Type B pancreatic cell (in vitro differentiated cells): ENCODE results near the gene SPEM3. TPM values are rescaled to one million over a fixed set of nuclear protein-coding genes. Genes with fewer than 3 reads are reported as not detected.
A peak's percentile ranks its signal among the peaks of the same experiment; 100 is the strongest.

Experiments used
- DNase-seq: peaks from one replicate; pipeline ENCODE4 v3.0.0; 2021; ENCODE audit warnings: mixed read lengths; ENCODE audit not compliant: unreplicated experiment; ENCODE audit errors: extremely low spot score
- H3K27ac Mint-ChIP-seq: 2 replicates; pipeline ENCODE4 v1.8.0; 2021; ENCODE audit warnings: mild to moderate bottlenecking, mixed read lengths
- H3K27me3 Mint-ChIP-seq: 2 replicates; pipeline ENCODE4 v1.8.0; 2021; ENCODE audit warnings: mixed read lengths
- H3K36me3 Mint-ChIP-seq: 2 replicates; pipeline ENCODE4 v1.8.0; 2021; ENCODE audit warnings: mixed read lengths
- H3K4me1 Mint-ChIP-seq: one replicate; pipeline ENCODE4 v1.8.0; 2021; ENCODE audit warnings: mixed read lengths; ENCODE audit not compliant: unreplicated experiment
- H3K4me3 Mint-ChIP-seq: 2 replicates; pipeline ENCODE4 v1.8.0; 2021; ENCODE audit warnings: mild to moderate bottlenecking, mixed read lengths
- H3K9me3 Mint-ChIP-seq: 2 replicates; pipeline ENCODE4 v1.8.0; 2021; ENCODE audit warnings: mixed read lengths
- total RNA-seq: library from RNA; stranded (reverse); gene quantifications from 2 replicates; pipeline ENCODE4 v1.2.1, GENCODE V29; 2021; ENCODE audit warnings: low replicate concordance
- TF ChIP-seq, protein P1 (sequence below): fragments of 200-600 bp; sonication (generic); conservative IDR thresholded peaks from 2 replicates; pipeline ENCODE4 v1.5.0; 2021; ENCODE audit warnings: antibody characterized with exemption, mild to moderate bottlenecking

The SPEM3 gene
- total RNA-seq, 1 donor from 2014 or later: not detected

DNA sequence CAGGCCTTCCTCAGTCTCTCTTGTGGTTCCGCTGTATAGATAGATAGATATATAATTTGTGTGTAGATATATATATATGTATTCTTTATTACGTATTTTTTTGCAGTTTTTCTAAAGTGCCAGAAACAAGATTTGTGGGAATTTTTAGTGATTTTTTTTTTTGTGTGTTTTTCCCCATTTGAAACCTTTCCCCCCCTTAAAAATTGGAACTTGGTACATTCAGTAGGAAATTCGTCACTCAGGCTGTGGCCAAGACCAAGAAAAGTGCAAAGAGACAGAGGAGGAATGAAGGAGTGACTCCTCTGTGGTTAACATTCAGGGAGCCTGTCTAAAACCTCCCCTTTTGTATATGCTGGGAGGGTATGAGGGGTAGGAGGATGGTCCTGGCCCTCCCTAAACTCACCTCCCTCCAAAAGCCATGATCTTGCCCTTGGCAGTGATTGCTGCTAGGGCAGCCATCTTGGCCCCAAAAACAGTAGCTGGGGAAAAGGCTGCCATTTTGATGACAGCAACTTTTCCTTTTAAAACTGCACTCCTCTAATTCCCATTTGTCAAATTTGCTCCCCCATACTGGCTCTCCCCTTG lies 31.4 kb downstream of the SPEM3 start:
- TF ChIP-seq, protein P1, sequence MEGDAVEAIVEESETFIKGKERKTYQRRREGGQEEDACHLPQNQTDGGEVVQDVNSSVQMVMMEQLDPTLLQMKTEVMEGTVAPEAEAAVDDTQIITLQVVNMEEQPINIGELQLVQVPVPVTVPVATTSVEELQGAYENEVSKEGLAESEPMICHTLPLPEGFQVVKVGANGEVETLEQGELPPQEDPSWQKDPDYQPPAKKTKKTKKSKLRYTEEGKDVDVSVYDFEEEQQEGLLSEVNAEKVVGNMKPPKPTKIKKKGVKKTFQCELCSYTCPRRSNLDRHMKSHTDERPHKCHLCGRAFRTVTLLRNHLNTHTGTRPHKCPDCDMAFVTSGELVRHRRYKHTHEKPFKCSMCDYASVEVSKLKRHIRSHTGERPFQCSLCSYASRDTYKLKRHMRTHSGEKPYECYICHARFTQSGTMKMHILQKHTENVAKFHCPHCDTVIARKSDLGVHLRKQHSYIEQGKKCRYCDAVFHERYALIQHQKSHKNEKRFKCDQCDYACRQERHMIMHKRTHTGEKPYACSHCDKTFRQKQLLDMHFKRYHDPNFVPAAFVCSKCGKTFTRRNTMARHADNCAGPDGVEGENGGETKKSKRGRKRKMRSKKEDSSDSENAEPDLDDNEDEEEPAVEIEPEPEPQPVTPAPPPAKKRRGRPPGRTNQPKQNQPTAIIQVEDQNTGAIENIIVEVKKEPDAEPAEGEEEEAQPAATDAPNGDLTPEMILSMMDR: no peak
- peak overlapping the region; percentile 30 for H3K4me3 Mint-ChIP-seq
- peak overlapping the region; percentile 82 for H3K27ac Mint-ChIP-seq
- H3K27me3 Mint-ChIP-seq: no peaks in the 10 kb centered on the region
- H3K9me3 Mint-ChIP-seq: no peaks in the 10 kb centered on the region
- DNase-seq: no peak
- peaks cover 11% of the 10 kb centered on the region for H3K4me1 Mint-ChIP-seq
- peaks cover 8% of the 10 kb centered on the region for H3K36me3 Mint-ChIP-seq

DNA sequence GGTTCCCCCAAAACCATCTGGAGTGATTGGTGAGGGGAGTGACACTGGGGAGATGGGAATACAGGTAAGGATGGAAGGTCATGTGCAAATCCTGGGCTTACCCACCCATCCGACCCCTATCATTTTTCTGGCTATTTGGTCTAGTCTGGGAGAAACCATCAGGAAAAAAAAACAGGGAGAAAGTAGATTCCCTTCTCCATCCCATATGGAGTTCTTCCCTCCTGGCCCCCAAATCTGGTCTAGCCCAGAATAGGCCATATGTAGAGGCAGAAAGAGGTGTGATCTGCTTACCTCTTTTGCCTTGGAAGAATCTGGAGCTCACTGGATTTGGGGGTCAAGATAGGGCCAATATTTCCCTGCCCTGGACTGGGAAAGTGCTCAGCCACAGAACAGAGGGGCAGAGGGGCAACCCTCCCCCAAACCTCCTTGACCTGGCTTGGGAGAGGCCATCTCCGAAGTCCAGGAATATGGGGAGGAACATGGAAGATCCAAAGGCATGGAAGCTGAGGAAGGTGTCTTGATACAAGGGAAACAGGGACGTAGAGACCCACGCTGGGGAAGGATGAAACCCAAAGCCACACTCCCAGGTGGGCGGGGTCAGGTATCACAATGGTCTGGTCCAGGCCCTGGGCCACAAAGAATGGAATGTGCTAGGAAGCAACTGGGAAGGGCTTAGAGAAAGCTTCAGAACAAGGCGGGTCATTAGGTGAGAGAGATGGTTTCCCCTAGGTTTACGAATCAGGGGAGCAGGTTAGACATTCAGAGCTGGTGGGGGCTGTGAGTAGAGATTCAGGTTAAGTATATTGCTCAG lies 32.4 kb downstream of the SPEM3 start:
- H3K4me1 Mint-ChIP-seq: peaks cover 5% of the 10 kb centered on the region
- H3K27ac Mint-ChIP-seq: peak overlapping the region; percentile 62
- peaks cover 3% of the 10 kb centered on the region for H3K36me3 Mint-ChIP-seq
- no peak for DNase-seq
- H3K27me3 Mint-ChIP-seq: no peaks in the 10 kb centered on the region
- no peaks in the 10 kb centered on the region for H3K9me3 Mint-ChIP-seq
- TF ChIP-seq, protein P1: no peak
- H3K4me3 Mint-ChIP-seq: no peak overlapping the region

DNA sequence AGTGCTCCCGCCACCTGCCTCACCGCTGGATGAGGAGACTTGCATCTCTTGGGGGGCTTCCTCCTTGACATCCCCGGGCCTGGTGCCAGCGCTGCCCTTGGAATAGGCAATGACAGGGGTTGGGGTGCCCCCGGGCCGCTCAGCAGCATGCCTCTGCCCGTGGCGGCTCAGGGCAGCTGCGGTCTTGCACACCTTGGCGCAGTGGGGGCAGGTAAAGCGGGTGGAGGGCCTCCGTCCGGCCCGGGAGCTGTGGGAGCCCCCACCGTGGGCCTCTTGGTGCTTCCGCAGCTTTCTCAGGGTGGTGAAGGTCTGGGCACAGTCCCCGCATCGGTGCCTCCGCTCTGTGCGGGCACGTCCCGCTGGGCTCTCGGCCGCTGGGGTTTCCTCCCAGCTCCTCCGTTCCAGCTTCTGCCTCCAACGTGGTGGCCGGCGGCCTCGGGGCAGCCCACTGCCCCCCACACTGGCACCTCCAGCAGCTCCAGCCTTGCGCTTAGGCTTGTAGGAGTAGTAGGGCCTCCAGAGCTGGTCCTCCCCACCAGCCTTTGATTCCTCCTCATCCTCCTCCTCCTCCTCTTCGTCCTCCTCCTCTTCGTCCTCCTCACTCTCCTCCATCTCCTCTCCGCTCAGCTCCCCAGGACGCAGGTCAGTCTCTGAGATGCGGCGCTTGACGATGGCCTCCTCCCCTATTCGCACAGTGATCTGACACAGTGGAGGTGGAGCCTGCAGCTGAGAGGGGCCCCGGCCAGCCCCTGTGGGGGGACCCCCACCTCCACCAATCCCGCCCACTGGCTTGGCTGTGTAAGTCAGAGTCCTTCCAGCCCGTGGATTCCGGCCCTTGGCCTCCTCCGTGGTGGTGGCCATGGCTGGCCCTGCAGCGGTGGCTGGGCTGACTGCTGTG lies 34.1 kb downstream of the SPEM3 start:
- H3K27ac Mint-ChIP-seq: no peak overlapping the region
- H3K9me3 Mint-ChIP-seq: no peaks in the 10 kb centered on the region
- peaks cover 5% of the 10 kb centered on the region for H3K4me1 Mint-ChIP-seq
- H3K4me3 Mint-ChIP-seq: no peak overlapping the region
- TF ChIP-seq, protein P1: no peak
- peaks cover 3% of the 10 kb centered on the region for H3K36me3 Mint-ChIP-seq
- no peaks in the 10 kb centered on the region for H3K27me3 Mint-ChIP-seq
- DNase-seq: no peak

DNA sequence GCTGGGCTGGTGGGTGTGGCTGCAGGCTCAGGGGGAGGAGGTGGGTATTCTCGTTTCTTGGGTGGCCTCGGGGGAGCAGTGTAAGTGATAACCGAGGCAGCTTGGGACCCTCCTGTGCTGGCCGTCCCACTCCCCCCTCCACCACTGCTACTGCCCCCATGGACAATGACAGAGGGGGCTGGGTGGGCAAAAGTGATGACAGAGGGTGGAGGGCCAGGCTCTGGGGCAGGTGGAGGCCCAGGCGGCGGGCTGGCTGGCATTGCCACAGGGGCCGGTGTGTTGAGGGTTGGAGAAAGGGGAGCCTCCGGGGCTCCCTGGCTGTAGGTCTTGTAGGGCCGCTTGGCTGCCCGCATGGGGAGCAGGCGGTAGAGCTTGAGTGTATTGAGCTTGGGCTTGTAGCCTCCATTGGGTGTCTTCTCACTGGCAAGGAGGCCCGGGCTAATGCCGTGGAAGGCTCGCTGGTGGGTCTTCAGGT lies 34.8 kb downstream of the SPEM3 start:
- TF ChIP-seq, protein P1: no peak
- Mint-ChIP-seq H3K4me3 (no peak overlapping the region), H3K27me3 (no peaks in the 10 kb centered on the region), H3K4me1 (peaks cover 5% of the 10 kb centered on the region), H3K36me3 (peaks cover 3% of the 10 kb centered on the region), H3K27ac (no peak overlapping the region), H3K9me3 (no peaks in the 10 kb centered on the region)
- DNase-seq: no peak

DNA sequence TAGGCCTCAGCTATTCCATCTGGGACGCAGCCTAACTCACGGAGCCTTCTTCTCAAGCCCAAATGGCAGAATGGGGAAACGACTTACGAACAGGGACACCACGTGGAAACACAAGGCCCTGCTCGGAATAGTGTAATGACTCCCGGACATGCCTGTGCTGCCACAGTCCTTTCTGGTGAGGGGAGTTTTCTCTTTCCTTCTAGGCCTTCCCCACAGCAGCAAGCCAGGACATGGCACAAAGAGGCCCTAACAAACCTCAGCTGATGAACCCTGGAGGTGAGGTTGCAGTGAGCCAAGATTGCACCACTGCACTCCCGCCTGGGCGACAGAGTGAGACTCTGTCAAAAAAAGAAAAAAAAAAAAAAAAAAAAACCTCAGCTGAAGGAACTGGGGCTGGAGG lies 35.4 kb downstream of the SPEM3 start:
- no peaks in the 10 kb centered on the region for H3K9me3 Mint-ChIP-seq
- H3K27me3 Mint-ChIP-seq: no peaks in the 10 kb centered on the region
- peaks cover 5% of the 10 kb centered on the region for H3K4me1 Mint-ChIP-seq
- TF ChIP-seq, protein P1: no peak
- peaks cover 3% of the 10 kb centered on the region for H3K36me3 Mint-ChIP-seq
- no peak for DNase-seq
- no peak overlapping the region for H3K27ac Mint-ChIP-seq
- no peak overlapping the region for H3K4me3 Mint-ChIP-seq
